GM21619 (cell line): ENCODE measurements around the gene SIK2.

Source experiments
- ATAC-seq: cut with Tn5 transposase; IDR thresholded peaks from one replicate; pipeline ENCODE4 v1.9.1; 2021; ENCODE audit not compliant: unreplicated experiment

Gene SIK2

DNA sequence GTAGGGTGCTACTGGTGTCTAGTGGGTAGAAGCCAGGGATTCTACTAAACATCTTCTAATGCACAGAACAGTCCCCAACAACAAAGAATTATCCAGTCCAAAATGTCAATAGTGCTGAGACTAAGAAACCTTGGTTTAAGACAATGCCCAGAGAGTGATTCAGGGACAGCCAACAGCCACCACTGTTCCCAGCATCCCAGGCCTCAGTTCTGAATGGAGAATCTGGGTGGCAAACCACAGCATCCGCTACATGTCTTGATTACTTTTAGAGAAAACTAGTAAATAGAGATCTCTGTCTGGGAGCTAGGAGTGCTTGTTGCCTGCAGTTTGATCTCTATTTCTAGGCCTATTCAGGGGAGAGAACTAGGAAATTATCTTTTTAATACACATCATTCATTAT is 20.9 kb upstream of the SIK2 start:
- ATAC-seq, result no peak

DNA sequence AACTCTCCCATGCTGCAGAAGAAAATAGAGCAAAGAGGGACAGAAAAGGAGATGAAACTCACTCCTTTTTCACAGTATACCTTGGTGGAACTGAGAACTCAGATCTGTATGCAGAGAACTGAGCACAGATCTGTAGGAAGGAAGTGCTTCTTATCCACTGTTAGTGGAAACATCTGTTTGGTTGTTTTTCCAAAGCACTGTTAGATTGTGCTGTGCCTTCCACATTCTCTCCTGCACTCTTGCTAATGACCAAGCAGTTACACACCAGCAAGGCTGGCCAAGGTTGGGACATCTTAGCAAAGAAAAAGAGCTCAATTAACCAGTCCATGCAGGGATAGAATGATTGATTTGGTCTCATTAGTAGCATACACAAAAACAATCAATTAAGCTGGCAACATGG is 20.1 kb upstream of the SIK2 start:
- ATAC-seq, result no peak

DNA sequence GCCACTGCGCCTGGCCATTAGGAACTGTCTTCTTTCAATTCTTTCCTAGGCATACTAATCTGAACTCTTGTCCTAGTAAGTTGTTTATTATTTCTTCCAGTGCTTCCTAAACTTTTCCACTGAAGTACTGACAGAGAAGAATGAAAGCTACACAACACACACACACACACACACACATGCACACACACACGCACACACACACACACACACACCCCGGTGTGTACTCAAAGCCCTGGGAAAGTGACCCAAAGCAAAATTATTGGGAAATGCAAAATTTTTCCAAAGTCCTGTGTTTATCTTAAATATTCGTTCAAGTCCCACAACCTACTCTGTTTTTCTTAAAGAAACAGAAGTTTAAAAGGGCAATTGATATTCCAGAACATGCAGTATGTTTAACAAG is 19.4 kb upstream of the SIK2 start:
- ATAC-seq, result no peak

DNA sequence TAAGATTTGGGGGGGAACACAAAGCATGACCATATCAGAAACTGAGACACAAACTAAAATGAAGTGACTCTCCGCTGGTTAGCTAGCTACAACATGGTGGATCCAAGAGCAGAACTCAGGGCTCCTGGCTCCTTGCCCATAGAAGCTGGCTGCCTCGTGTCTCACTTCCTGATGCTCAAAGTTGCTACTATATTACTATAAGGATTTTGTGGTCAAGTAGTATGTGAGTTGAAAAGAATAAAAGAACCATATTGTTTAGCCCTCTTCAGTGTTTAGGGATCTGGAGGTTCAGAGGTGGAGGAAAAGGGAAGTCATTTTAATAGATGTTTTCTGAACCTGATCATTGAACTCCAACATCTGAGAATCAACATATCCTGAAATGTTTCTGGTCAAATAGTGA is 16.9 kb upstream of the SIK2 start:
- ATAC-seq, result no peak

DNA sequence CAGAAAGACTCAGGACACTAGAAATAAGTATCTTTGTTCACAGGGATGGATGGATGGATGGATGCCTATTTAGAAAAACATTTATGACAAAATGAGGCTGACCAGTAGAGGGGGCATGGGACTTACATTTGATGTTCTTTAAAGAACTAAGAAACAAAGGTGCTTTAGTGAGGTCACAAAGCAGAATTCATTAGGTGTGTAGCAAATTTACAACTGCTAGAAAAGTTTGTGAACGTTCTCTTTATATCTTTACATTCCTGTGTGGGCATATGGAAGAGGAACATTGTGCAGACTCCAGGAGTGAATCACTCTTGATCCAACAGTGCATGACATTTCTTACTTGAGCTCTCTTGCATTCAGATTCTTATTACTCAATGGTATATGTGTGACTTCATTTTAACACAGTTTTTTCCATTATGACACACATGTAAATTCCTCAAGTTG is 15.8 kb upstream of the SIK2 start:
- no peak for ATAC-seq

DNA sequence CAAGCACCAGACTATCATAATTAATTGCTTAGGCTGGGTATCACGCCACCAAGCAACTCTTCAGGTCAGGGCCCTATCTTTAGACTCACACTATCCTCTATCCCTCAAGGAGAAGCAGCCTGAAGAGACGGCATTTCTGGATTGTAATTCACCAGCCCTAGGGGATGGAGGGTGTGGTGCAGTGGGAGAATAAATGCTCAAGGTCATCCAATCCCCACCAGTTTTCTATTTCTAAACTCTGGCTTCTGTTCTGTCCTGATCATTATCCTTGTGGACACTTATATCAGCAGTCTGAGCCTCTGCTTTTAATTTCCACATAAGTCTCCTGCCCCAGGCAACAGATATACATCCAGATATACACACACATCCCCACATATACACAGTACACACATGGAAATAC is 13.1 kb upstream of the SIK2 start:
- ATAC-seq, result no peak

DNA sequence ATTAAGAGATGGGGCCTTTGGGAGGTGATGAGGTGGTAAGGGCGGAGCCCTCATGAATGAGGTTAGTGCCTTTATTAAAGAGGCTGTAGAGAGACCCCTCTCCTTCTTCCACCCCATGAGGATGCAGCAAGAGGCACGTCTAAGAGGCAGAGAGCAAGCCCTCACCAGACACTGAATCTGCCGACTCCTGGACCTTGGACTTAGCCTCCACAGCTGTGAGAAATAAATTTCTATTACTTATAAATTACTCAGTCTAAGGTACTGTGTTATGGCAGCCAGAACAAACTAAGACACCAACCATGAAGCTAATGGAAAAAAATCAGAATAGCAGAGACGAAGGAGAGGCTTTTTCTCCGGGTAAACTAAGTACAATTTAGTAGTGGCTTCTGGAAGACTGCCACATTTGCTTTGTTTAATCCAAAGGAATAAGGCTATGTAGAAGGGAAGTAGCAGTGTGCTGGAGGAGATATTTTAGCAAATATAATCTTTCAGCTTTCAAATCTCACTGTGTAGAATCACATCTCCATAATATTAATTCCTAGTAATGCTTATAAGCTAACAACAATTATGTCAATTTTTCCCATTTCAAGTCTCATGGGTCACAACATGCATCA is 12.3 kb upstream of the SIK2 start:
- ATAC-seq, result no peak

DNA sequence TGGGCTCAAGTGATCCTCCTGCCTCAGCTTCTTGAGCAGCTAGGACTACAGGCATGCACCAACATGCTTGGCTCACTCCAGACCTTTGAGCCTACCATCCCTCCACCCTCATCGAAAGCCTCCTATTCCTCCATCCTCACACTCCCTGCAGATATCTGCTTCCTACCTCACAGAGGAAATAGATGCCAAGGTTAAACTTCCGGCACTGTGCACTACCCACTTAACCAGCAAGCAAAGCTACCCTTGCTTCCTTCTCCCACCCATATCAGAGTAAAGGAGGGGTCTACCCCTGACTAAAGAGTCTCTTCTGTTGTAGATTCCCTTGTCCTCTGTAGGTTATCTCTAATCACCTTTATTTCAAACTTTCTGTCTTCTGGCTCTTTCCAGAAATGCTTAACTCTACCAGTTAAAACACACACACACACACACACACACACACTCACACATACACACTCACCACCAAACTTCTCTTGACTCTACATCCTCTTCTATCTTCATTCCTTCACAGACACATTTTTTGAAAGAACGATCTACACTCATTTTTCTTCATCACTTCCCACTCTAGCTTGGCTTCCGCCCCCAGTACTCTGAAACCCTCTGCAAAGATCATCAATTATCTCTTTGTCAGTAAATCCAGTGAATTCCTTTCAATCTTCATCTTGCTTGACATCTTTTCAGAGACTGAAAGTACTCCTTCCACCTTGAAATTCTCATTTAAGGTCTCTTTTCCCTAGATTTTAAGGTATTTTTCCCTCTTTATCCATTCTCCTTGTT is 10.9 kb upstream of the SIK2 start:
- no peak for ATAC-seq

DNA sequence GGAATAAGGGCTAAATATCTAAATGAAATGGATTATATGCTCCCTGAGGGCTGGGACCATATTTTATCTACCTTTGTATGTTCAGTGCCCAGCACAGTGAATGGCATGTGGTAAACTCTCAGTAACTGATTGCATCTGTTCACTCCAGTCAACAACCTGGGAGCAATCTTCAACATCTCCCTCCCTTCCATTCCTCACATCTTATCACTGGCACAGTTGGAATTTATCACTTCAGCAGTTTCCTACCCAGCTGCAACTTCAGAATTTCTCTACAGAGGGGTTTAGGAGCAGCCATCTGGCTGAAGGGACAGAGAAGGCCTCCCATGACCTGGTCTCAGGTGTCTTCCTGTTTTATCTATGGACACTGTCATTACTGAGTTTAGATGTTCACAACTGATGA is 9.8 kb upstream of the SIK2 start:
- no peak for ATAC-seq

DNA sequence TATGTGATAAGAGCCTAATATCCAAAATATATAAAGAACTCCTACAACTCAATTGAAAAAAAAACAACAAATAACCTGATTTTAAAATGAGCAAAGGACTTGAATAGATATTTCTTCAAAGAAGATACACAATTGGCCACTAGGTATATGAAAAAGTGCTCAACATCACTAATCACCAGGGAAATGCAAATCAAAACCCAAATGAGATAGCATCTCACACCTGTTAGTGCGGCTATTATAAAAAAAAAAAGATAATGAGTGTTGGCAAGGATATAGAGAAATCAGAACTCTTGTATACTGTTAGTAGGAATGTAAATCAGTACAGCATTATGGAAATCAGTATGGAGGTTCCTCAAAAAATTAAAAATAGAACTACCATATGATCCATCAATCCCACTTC is 5.9 kb upstream of the SIK2 start:
- ATAC-seq, result no peak

DNA sequence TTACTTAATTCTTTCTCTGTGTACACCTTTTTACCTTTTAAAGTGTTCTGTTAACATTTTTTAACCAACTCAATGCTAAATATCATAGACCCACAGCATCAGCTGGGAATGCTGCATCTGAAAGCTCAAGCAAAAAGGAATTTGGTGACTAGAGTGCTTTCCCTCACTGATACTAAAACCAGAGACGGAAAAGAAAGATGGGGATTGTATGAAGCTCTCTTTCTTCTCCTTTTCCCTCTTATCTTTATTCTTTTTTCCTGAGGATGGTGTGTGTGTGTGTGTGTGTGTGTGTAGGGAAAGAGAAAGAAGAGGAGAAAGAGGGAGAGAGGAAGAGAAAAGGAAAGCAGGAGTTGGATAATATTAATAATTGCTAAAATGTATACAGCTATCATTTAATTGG is 4.1 kb upstream of the SIK2 start:
- no peak for ATAC-seq

DNA sequence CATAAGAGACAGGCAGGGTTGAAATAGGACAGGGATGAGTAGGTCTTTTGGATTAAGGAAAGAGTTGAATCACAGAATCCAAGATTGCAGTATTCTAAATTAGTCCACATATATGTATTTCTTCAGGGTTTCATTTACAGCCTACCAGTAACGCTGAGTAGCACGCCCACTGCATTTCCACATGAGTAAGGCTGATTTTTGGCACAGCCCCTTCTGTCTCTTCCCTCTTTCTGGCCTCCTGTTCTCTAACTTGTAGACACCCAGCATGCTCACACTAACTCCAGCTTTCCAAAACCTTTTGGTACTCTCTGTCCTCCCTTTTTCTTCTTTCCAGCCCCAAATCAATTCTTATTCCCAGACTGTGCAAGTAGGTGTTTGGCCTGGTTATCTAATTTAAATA is 3.7 kb upstream of the SIK2 start:
- ATAC-seq, result no peak

DNA sequence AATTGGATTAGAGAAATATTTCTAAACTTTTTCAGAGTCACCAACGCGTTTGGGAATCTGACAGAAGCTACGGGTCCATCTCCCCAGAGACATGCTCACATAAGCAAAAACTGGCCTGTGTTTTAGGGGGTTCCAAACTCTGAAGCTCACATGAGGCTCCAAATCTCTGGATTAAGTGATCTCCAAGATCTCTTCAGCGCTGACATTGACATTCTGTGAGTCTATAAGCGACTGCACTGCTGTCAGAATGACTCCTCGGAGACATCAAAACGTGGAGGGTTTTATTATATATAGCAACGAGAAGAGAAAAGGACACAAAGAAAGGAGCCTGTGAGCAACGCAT is 642 bp upstream of the SIK2 start:
- no peak for ATAC-seq

DNA sequence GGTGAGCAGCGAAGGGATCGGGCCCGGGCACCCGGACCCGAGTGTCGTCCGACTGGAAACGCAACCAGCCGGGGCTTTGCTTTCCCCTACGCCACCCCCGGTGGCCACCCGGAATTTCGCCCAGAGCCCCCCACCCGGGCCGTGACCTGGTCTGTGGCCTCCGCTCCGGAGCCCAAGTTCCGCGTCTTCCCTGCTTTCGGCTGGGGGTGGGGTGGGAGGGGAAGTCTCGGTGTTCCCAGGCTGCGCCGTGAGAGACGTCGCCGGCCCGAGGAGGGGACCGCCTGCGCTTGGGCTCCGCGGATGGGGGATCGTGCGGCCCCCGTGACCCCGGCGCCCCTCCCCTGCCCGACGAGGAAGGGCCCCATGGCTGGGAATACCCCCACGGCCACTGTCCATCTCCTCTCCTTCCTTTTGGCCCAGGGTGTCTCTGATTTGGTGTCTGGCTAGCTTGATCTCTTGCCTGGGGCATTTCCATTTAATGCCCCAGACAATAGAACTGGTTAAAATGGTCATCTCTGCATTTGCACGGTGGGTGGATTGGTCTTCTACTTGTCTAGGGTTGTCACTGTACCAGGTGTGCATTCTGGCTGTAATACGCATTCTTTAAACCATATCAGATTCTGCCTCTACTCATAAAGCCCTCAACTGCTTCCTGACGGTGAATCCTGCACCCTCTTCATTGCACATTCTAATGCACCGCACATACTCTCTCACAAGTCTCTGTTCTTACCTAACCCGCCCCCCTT is 789 bp downstream of the SIK2 start:
- ATAC-seq, result no peak

DNA sequence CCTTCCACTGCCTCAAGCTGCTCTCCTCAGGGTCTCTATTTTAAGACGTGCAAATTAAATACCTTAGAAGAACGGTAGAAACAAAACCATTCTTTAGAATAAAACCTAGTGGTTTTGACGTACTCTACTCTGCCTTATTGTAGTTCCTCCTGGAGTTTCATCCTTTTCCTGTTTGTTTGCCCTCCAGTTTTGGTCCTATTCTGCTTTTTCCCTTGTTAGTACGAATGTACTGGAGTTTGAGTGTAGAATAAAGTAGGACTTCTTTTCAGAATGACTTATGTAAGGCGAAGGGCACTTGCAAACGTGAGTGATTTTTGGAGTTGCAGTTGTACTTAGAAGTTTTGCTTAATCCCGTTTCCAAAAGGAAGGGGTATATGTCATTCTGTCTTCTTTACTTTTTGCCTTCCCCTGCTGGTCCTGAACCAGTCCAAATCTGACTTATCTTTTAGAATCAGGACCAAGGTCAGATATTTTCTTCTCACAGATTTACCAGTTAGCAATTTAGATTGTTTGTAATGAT is 1.4 kb downstream of the SIK2 start:
- no peak for ATAC-seq

DNA sequence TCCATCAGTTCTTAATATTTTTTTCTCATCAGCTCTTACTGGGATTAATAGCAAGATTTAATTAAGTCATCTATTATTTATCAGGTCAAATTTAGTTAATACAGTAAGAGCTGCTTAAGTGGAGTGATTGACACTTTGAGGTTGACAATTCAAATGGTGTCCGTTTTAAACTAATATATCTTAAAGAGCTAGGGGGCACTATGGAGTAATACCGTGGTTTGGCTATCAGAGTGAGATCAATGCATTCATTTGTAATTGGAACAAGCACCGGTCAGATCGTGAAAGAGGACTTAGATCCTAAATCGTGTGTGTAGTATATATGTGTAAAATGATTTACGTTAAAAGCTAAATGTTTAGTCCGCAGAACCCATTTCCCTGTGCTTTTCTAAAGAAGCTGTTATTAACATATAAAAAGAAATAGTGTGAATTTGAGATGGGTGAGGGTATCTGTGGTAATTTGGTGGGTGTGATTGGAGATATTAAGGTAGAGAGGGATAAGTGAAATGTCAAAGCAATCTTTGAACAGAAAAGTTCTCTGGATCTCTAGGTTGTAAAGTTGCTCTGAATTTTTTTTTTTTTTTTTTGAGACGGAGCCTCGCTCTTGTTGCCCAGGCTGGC is 2.3 kb downstream of the SIK2 start:
- no peak for ATAC-seq

DNA sequence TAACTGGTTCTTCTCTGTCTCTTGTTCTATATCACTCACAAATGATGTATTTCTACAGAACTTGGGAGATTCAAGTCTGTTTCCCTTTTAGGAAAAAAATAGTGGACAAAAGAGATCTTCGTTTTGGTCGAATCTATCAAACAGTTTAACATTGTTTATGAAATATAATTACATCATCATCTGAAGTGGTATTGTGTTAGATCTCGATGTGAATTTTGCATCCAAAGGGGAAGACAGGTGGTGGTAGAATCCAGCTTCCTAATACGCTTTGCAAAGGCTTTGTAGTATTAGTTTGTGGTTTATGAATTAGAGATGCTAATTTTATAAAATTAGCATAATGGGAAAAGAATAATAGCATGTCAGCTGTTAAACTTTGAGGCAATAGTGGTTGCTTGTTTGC is 3.4 kb downstream of the SIK2 start:
- no peak for ATAC-seq

DNA sequence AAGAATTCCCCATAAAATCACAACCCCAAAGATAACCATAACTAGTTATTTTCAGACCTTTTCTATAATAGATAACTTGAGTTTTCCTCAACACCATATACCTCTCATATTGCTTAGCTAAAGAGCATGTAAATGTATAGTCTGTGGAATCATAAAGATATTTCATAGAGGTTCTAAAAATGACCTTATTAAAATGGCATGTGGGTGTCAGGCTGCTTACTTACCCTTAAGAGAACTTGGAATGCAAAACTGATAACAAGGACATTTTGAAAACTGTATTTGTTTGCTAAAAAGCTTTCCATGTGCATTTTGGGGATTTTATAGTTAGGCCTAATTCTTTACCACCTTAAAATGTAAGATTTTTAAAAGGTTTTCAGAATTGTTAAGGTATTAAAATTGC is 4.7 kb downstream of the SIK2 start:
- ATAC-seq, result no peak

DNA sequence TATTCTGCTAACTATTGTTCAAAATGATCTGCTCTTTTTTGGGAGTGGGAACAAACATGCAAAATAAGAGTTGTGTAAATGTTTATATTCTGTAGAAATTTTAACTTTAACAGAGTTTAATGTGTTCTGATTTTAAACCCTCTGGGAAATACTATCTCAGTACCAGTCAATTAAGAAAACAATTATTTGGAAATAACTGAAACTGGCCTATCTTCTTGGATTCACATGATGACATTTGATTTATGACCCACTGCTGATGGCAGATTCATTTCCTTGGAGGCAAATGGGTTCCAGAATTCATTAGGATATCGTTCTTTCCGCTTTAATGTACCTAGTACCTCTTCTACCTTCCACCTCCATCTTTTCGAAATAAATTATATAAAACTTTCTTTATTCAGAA is 5.5 kb downstream of the SIK2 start:
- ATAC-seq, result no peak

DNA sequence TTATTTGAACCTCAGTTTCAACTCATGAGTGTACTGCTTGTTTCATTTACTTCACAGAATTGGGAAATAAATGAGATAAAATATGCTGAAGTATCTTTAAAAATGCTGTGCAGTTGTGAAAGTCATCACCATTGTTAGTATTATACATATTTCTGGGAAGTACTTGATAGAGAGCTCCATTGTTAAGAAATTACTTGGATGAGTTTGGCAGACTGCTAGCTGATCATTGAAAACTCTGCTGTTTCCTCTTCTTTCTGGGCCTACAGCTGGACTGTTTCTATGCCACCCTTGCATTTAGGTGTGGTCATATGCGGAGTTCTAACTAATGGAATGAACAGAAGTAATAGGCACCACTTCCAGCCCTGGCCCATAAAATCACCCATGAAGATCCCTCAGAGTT is 10.0 kb downstream of the SIK2 start:
- no peak for ATAC-seq

DNA sequence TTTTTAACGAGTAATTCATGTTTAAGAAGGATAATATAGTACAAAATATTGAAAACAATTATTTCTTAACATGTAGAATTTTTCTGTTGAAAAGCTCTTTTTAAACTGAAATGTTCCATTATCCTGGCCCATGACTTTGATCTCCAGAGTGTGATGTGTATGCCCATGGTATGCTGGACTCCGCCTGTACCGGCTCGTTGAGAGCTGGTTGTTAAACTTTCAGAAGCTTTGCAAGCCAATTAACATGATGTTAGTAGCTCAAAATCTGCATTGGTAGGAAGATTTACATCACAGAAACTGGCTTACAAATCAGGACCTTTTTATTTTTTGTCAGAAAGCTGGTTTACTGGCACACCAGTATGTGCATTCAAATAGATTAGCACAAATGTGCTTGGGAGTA is 15.0 kb downstream of the SIK2 start:
- ATAC-seq, result no peak

DNA sequence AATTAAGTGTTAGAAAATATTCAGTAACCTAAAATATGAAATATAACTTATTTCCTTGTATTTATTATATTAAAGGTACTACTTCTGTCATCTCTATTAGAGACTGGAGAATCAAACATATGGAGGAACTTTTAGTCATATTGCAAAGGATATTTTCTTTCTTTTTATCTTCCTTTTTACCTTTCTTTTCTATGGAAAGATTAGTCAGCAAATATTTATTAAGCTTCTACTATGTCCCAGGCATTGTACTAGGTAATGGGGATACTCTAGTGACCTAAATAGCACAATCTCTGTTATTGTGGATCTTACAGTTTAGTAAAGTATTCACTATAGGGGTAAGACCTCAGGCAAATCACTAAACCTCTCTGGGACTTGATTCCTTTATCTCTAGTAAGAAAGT is 18.3 kb downstream of the SIK2 start:
- ATAC-seq, result no peak
